ENCODE measurements around the gene HOXA7. TPM values are rescaled to one million over a fixed set of nuclear protein-coding genes. Genes with fewer than 3 reads are reported as not detected.

Gene HOXA7
- total RNA-seq, 1 donor from 2014 or later: not detected

GRCh38 chr7:27197137-27198042 is 40.9 kb upstream of the HOXA7 start:
- no peaks in the 10 kb centered on the region for H3K79me2 ChIP-seq (ENCODE audit: low read depth)
- no peaks in the 10 kb centered on the region for H3K4me1 ChIP-seq
- H3K36me3 ChIP-seq: no peaks in the 10 kb centered on the region
- H3F3A ChIP-seq (ENCODE audit: low read depth): peaks cover 16% of the 10 kb centered on the region
- Mint-ChIP-seq H3K4me3 (no peak overlapping the region), H3K9me3 (peaks cover 6% of the 10 kb centered on the region), H3K36me3 (no peaks in the 10 kb centered on the region), H3K4me1 (peaks cover 9% of the 10 kb centered on the region), H3K27me3 (ENCODE audit: insufficient read depth, low read depth) (peaks cover 85% of the 10 kb centered on the region), H3K27ac (no peak overlapping the region)
- H3K4me2 ChIP-seq: no peak overlapping the region
- no peak overlapping the region for H2AFZ ChIP-seq (replicated peaks)
- H3K27ac ChIP-seq: no peak overlapping the region
- H3K27me3 ChIP-seq: peaks cover 100% of the 10 kb centered on the region
- no peak overlapping the region for H3K4me3 ChIP-seq
- no peak for DNase-seq (ENCODE audit: low spot score)
- no peaks in the 10 kb centered on the region for H3K9me3 ChIP-seq (ENCODE audit: low read depth)
- H4K20me1 ChIP-seq (ENCODE audit: low read depth): peaks cover 80% of the 10 kb centered on the region
- H3K9ac ChIP-seq: no peak overlapping the region
- no peak for TF ChIP-seq CTCF (IDR thresholded peaks at IDR 0.05)
- TF ChIP-seq EZH2 (IDR thresholded peaks at IDR 0.05): peak; percentile 76
- TF ChIP-seq EZH2phosphoT487 (IDR thresholded peaks at IDR 0.05): peak; percentile 60

GRCh38 chr7:27196287-27196767 is 39.9 kb upstream of the HOXA7 start:
- no peak overlapping the region for H3K27ac Mint-ChIP-seq
- no peak overlapping the region for H3K4me3 Mint-ChIP-seq

GRCh38 chr7:27194686-27195379 is 38.4 kb upstream of the HOXA7 start:
- no peak overlapping the region for H3K4me3 Mint-ChIP-seq
- H3K9ac ChIP-seq: no peak overlapping the region
- H4K20me1 ChIP-seq (ENCODE audit: low read depth): peaks cover 82% of the 10 kb centered on the region
- no peak overlapping the region for H3K4me3 ChIP-seq
- TF ChIP-seq CTCF (IDR thresholded peaks at IDR 0.05) (no peak), EZH2phosphoT487 (IDR thresholded peaks at IDR 0.05) (no peak), EZH2 (IDR thresholded peaks at IDR 0.05) (no peak)
- H2AFZ ChIP-seq (replicated peaks): no peak overlapping the region
- no peaks in the 10 kb centered on the region for H3K9me3 ChIP-seq (ENCODE audit: low read depth)
- peaks cover 100% of the 10 kb centered on the region for H3K27me3 ChIP-seq
- no peaks in the 10 kb centered on the region for H3K79me2 ChIP-seq (ENCODE audit: low read depth)
- H3K27ac Mint-ChIP-seq: no peak overlapping the region
- H3K27ac ChIP-seq: no peak overlapping the region
- H3F3A ChIP-seq (ENCODE audit: low read depth): peaks cover 9% of the 10 kb centered on the region
- H3K36me3 ChIP-seq: no peaks in the 10 kb centered on the region
- H3K36me3 Mint-ChIP-seq: no peaks in the 10 kb centered on the region
- H3K4me1 Mint-ChIP-seq: peaks cover under 1% of the 10 kb centered on the region
- no peaks in the 10 kb centered on the region for H3K4me1 ChIP-seq
- no peak for DNase-seq (ENCODE audit: low spot score)
- H3K9me3 Mint-ChIP-seq: peaks cover 12% of the 10 kb centered on the region
- no peak overlapping the region for H3K4me2 ChIP-seq
- H3K27me3 Mint-ChIP-seq (ENCODE audit: insufficient read depth, low read depth): peaks cover 88% of the 10 kb centered on the region

More at GRCh38 chr7:27196287-27196767, 39.9 kb upstream of the HOXA7 start:
- Histone ChIP-seq H3F3A (ENCODE audit: low read depth) (peaks cover 16% of the 10 kb centered on the region), H3K4me3 (no peak overlapping the region), H3K27ac (no peak overlapping the region), H3K79me2 (ENCODE audit: low read depth) (no peaks in the 10 kb centered on the region), H4K20me1 (ENCODE audit: low read depth) (peaks cover 80% of the 10 kb centered on the region), H3K4me1 (no peaks in the 10 kb centered on the region), H3K27me3 (peaks cover 100% of the 10 kb centered on the region), H3K4me2 (no peak overlapping the region), H3K36me3 (no peaks in the 10 kb centered on the region), H2AFZ (replicated peaks) (no peak overlapping the region), H3K9ac (no peak overlapping the region), H3K9me3 (ENCODE audit: low read depth) (no peaks in the 10 kb centered on the region)
- TF ChIP-seq EZH2 (IDR thresholded peaks at IDR 0.05) (peak; percentile 21), EZH2phosphoT487 (IDR thresholded peaks at IDR 0.05) (no peak), CTCF (IDR thresholded peaks at IDR 0.05) (peak; percentile 90)
- Mint-ChIP-seq H3K9me3 (peaks cover 3% of the 10 kb centered on the region), H3K4me1 (peaks cover 9% of the 10 kb centered on the region), H3K27me3 (ENCODE audit: insufficient read depth, low read depth) (peaks cover 85% of the 10 kb centered on the region), H3K36me3 (no peaks in the 10 kb centered on the region)
- DNase-seq (ENCODE audit: low spot score): peak; percentile 84

Measured in neural progenitor cell (in vitro differentiated cells).